Coronary artery (tissue), 2 donors: ENCODE measurements around the gene TMC4.
"Not testable (repeated sequence)": the region's sequence is repeated elsewhere in the genome, so short reads cannot be mapped to it uniquely, and the experiment has no call there.

Experiments
- DNase-seq: peaks from one replicate; pipeline ENCODE4 v3.0.0-alpha.2; 2017; ENCODE audit warnings: low spot score
- H3K27ac ChIP-seq, 2 donors: fragments of 200-600 bp; sonication (generic); one replicate each; pipeline ENCODE4 v1.5.1; 2016 to 2019
- H3K4me3 ChIP-seq: fragments of 200-600 bp; sonication (generic); 2 replicates; pipeline ENCODE4 v1.5.1; 2016; ENCODE audit warnings: mild to moderate bottlenecking, moderate library complexity
- TF ChIP-seq, protein P1 (sequence below): fragments of 200-600 bp; sonication (generic); IDR thresholded peaks from one replicate; pipeline ENCODE4 v1.5.1; 2019; ENCODE audit warnings: antibody characterized with exemption

Gene TMC4

DNA sequence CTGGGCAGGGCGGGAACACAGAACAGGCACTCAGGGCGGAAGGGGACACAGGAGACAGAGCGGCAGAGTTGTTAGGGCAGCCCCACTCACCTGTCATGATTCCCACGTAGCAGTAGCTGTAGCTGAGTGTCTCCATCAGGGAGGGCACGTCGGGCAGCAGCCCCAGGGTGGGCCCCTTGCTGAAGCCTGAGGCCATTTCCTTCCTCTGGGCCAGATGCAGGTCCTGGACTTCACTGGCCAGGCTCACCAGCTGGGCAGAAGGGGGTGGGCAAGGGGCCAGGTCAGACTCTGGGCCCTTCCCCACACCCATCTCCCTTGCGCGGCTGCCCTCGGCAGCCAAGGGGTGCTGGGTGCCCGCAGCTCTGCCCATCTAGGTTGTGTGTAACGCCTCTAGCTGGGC lies 10.5 kb upstream of the TMC4 start:
- H3K27ac ChIP-seq = no peak overlapping the region
- TF ChIP-seq, protein P1, sequence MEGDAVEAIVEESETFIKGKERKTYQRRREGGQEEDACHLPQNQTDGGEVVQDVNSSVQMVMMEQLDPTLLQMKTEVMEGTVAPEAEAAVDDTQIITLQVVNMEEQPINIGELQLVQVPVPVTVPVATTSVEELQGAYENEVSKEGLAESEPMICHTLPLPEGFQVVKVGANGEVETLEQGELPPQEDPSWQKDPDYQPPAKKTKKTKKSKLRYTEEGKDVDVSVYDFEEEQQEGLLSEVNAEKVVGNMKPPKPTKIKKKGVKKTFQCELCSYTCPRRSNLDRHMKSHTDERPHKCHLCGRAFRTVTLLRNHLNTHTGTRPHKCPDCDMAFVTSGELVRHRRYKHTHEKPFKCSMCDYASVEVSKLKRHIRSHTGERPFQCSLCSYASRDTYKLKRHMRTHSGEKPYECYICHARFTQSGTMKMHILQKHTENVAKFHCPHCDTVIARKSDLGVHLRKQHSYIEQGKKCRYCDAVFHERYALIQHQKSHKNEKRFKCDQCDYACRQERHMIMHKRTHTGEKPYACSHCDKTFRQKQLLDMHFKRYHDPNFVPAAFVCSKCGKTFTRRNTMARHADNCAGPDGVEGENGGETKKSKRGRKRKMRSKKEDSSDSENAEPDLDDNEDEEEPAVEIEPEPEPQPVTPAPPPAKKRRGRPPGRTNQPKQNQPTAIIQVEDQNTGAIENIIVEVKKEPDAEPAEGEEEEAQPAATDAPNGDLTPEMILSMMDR = no peak
- H3K4me3 ChIP-seq = no peak overlapping the region
- DNase-seq = no peak

DNA sequence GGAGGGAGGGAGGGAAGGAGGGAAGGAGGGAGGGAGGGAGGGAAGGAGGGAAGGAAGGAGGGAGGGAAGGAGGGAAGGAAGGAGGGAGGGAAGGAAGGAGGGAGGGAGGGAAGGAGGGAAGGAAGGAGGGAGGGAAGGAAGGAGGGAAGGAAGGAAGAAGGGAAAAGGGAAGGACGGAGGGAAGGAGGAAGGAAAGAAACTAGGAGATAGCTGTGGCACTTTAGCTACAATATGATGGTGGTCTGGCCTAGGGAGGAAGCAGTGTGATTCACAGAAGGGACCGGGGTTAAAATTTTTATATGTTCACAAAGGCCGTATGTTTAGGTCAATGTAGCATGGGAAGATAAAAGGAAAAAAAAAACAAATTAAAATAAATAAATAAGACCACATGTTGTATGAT lies 8.9 kb upstream of the TMC4 start:
- H3K27ac ChIP-seq, H3K4me3 ChIP-seq, DNase-seq: not testable (repeated sequence)

DNA sequence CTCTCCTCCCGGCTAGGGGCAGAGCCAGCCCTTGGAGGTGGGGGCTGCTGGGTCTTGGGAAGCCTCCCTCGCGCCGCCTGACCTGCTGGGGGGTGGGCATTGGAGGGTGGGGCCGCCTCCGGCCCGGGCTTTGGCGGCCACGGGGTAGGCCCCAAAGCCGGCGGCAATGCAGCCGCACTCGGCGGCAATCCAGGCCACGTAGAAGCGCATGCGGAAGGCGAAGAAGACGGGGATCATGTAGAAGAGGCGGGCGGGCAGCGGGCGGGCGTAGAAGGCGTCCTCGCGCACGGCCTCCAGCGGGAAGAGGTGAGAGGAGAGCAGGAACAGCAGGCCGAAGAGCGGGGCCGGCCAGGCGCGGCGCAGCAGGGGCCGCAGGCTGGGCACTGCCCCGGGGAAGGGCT lies 7.7 kb upstream of the TMC4 start:
- H3K4me3 ChIP-seq = no peak overlapping the region
- TF ChIP-seq, protein P1 = no peak
- H3K27ac ChIP-seq = no peak overlapping the region
- no peak for DNase-seq

DNA sequence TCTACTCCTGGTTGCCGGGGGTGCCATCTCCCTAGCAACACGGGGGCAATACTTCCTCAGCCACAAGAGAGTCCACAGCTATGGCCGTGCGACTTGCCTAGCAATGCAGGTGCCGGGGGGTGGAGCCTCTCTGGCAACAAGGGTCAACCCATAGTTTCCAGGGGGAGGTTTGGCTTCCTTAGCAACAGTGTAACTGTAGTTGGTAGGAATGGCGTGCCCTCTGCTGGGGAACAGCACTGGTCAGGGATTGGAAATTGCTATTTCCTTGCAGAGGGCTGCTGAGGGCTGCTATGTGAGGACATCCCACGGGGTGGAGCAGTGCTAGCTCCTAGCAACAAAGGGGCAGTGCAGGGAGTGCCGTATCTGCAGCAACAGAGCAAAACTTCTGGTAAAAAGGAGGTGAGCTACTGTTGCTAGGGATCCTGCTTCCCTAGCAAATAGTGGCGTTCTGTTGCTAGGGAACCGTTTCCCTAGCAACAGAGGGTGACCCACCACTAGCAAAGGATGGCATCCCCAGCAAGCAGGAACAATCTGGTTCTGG lies 7.0 kb upstream of the TMC4 start:
- DNase-seq = no peak
- TF ChIP-seq, protein P1 = no peak
- Histone ChIP-seq H3K27ac (no peak overlapping the region), H3K4me3 (no peak overlapping the region)

DNA sequence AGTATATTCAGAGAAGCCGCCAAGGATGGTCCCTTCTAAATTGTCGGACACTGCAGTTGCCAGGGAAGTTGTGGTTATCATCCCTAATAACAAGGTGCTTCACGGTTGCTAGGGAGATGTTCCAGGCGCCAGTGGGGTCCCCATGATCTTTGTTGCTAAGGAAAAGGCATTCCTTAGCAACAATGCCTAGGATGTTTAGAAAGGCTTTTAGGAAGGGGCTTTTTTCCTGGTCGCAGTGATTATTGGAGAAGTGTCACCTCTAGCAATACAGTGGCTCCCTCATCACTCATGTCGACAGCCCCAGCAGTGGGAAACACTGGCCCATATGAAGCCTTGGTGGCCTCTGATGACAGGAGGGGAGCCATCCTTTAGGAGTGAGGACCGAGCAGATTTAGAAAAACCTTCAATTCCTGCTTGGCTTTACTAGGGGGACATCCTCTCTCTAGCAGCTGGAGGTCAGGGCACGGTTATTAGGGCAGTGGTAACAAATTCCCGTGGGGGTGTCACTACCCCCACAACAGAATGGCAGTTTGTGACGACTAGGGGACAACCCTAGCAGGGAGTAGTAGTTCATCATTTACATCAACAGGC lies 6.4 kb upstream of the TMC4 start:
- Histone ChIP-seq H3K4me3 (no peak overlapping the region), H3K27ac (no peak overlapping the region)
- TF ChIP-seq, protein P1 = no peak
- no peak for DNase-seq

DNA sequence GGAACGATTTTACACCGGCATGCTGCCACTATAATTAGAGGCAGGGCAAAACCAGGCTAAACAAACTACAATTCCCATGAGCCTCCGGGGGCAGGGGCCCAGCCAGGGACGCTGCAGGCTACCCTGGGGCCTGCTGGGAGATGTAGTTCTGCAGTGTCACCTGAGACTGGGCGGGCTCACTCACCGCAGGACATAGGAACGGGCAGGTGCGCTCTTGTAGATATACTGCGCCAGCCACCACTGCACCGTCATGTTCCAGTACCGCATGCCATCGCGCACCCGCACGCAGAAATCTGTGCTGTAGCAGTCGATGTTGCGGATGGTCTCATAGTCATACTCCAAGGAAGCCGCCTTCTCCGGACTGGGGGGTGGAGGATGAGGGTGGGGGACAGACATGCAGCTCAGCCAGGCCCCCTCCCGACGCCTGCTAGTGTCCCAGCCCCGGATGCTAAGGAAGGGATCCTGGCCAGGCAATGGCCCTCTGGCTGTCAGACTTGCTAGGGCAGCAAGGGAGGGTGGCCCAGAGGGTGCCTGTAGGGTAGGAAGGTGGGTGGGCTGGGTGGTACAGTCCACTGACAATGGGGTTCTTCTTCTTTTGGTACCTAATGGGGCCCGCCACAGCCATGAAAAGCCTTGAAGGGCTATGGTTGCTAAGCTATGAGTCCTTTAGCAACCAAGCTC lies 5.8 kb upstream of the TMC4 start:
- Histone ChIP-seq H3K4me3 (no peak overlapping the region), H3K27ac (no peak overlapping the region)
- TF ChIP-seq, protein P1 = no peak
- DNase-seq = no peak

DNA sequence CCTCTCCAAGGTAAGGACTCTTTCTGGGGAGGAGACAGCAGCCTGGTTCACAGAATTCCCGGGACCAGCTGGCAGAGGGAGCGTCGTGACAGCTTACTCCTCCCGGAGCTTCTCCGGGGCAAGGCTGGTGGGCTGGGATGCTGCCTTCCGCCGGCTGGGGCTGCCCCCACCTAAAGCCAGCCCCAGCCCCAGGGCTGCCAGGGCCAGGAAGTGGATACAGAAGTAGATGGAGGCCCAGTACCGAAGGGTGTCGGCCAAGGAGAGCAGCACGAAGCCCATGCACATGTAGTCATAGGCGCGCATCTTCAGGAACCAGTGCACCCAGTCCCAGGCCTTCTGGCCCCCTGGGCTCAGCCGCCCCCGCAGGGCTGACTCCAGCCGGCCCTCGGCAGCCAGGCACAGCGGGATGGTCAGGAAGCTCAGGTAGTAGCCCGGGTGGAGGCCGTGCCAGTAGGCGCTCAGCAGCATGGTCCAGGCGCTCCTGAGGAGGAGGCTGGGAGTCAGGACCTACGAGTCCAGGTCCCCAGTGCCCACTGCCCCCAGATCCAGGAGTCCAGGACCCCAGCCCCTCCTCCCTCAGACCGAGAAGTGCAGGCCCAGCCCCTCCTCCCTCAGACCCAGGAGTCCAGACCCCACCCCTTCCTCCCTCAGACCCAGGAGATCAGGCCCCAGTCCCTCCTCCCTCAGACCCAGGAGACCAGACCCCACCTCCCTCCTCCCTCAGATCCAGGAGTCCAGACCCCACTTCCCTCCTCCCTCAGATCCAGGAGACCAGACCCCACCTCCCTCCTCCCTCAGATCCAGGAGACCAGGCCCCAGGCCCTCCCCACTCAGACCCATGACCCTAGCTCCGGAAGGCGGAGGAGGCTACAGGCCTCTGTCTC lies 1.2 kb upstream of the TMC4 start:
- Histone ChIP-seq H3K27ac (no peak overlapping the region), H3K4me3 (no peak overlapping the region)
- no peak for DNase-seq
- TF ChIP-seq, protein P1 = no peak
